A204.1 (cell line): ENCODE measurements around the gene NSF.

ENCODE experiments used
- FAIRE-seq: peaks from 2 replicates; lab custom pipeline; 2012; peaks lifted over from hg19 to GRCh38; lab: Jason Lieb, UNC

NSF gene

GRCh38 chr17:46719891-46720290, 129.4 kb downstream of the NSF start:
- no peak for FAIRE-seq

GRCh38 chr17:46720408-46720807, 129.9 kb downstream of the NSF start:
- no peak for FAIRE-seq

- FAIRE-seq: no peak
Measured at GRCh38 chr17:46722662-46723285, 132.3 kb downstream of the NSF start.

GRCh38 chr17:46726206-46726605, 135.7 kb downstream of the NSF start:
- no peak for FAIRE-seq

GRCh38 chr17:46727572-46728348, 137.3 kb downstream of the NSF start:
- no peak for FAIRE-seq

- peak; percentile 64 for FAIRE-seq
Measured at GRCh38 chr17:46730026-46730425, 139.6 kb downstream of the NSF start.

GRCh38 chr17:46730679-46731078, 140.2 kb downstream of the NSF start:
- no peak for FAIRE-seq

GRCh38 chr17:46732160-46732559, 141.7 kb downstream of the NSF start:
- FAIRE-seq: no peak

- FAIRE-seq: no peak
Measured at GRCh38 chr17:46732754-46733398, 142.4 kb downstream of the NSF start.

GRCh38 chr17:46733837-46734475, 143.5 kb downstream of the NSF start:
- FAIRE-seq: no peak

GRCh38 chr17:46736100-46736499, 145.6 kb downstream of the NSF start:
- FAIRE-seq: no peak

GRCh38 chr17:46737326-46737725, 146.9 kb downstream of the NSF start:
- FAIRE-seq: no peak

GRCh38 chr17:46738544-46738943, 148.1 kb downstream of the NSF start:
- FAIRE-seq: no peak

GRCh38 chr17:46739982-46740381, 149.5 kb downstream of the NSF start:
- FAIRE-seq: no peak

- FAIRE-seq: no peak
Measured at GRCh38 chr17:46741122-46741730, 150.8 kb downstream of the NSF start.

GRCh38 chr17:46742565-46743270, 152.2 kb downstream of the NSF start:
- FAIRE-seq: no peak

GRCh38 chr17:46744441-46744840, 154.0 kb downstream of the NSF start:
- FAIRE-seq: no peak

- FAIRE-seq: no peak
Measured at GRCh38 chr17:46745376-46745775, 154.9 kb downstream of the NSF start.

- FAIRE-seq: no peak
Measured at GRCh38 chr17:46751425-46751824, 161.0 kb downstream of the NSF start.

- FAIRE-seq: no peak
Measured at GRCh38 chr17:46753776-46754175, 163.3 kb downstream of the NSF start.

- FAIRE-seq: no peak
Measured at GRCh38 chr17:46756081-46756735, 165.7 kb downstream of the NSF start.
